Measurements from ENCODE around the gene ECHS1.

ECHS1 gene

DNA sequence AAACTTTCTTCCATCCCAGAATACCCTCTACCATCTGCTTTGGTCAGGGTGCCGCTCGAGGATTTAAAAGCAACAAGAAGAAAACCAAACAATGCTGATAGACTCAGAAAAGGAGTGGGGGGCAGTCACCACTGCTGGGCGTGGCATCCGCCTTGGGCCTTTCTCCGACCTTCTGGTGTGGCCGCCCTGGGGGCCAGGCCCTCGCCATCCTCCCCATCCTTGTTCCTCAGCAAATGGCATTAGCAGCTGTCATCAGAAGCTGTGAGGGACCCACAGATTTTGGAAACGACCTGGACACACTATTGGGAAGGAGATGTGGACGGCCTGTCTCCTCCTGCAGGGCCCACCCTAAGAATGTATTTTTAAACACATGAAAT lies 60.4 kb downstream of the ECHS1 start:
- Histone ChIP-seq H3K9me3 (ENCODE audit: control insufficient read depth, low read length) (no peaks in the 10 kb centered on the region), H3K4me1 (ENCODE audit: control insufficient read depth, insufficient read depth, low read length, poor library complexity, severe bottlenecking) (peaks cover 7% of the 10 kb centered on the region), H3K27me3 (replicated peaks; ENCODE audit: control insufficient read depth, insufficient read depth, low read length, poor library complexity, severe bottlenecking) (no peaks in the 10 kb centered on the region), H3K27ac (ENCODE audit: insufficient read depth, low read length, poor library complexity, severe bottlenecking) (no peak overlapping the region), H3K4me3 (ENCODE audit: insufficient read depth, low read depth, low read length, poor library complexity, severe bottlenecking) (no peak overlapping the region), H3K36me3 (ENCODE audit: control insufficient read depth, insufficient read depth, low read length) (peaks cover 27% of the 10 kb centered on the region)
- DNase-seq, result no peak
